B cell (primary cell): ENCODE data around the gene CYP4F2.

ENCODE experiments used
- EZH2 ChIP-seq: IDR thresholded peaks from 2 replicates; pipeline ENCODE4 v1.6.1; 2012; ENCODE audit warnings: borderline replicate concordance, low read depth, mild to moderate bottlenecking, moderate library complexity, low read length; ENCODE audit not compliant: insufficient read depth, poor library complexity, severe bottlenecking
- TF ChIP-seq, protein P1 (sequence below): fragments of 200-600 bp; IDR thresholded peaks from one replicate; pipeline ENCODE4 v1.8.0; 2022; ENCODE audit warnings: antibody characterized with exemption, mild to moderate bottlenecking

GRCh38 chr19:15885919-15886318 lies 12.0 kb downstream of the CYP4F2 start:
- TF ChIP-seq, protein P1, sequence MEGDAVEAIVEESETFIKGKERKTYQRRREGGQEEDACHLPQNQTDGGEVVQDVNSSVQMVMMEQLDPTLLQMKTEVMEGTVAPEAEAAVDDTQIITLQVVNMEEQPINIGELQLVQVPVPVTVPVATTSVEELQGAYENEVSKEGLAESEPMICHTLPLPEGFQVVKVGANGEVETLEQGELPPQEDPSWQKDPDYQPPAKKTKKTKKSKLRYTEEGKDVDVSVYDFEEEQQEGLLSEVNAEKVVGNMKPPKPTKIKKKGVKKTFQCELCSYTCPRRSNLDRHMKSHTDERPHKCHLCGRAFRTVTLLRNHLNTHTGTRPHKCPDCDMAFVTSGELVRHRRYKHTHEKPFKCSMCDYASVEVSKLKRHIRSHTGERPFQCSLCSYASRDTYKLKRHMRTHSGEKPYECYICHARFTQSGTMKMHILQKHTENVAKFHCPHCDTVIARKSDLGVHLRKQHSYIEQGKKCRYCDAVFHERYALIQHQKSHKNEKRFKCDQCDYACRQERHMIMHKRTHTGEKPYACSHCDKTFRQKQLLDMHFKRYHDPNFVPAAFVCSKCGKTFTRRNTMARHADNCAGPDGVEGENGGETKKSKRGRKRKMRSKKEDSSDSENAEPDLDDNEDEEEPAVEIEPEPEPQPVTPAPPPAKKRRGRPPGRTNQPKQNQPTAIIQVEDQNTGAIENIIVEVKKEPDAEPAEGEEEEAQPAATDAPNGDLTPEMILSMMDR, result no peak
- TF ChIP-seq EZH2, result no peak
